ENCODE measurements around the gene SLC36A4.

The SLC36A4 gene

DNA sequence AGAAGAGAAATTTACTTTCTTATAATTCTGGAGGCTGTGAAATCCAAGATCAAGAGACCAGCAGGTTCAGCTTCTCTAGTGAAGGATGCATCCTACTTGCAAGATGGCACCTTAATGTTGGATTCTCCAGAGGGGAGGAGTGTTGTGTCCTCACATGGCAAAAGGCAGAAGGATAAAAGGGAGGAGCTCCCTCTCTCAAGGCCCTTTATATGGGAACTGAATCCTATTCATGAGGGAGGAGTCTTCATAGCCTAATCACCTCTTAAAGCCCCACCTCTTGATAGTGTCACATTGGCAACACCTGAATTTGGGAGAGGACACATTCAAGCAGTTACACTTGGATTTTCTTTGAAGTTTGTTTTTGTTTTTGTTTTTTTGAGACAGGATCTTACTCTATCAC is 79.5 kb downstream of the SLC36A4 start:
- no peak for DNase-seq
- no peak overlapping the region for H2BK120ac ChIP-seq (ENCODE audit: low read depth, low read length)
- H4K8ac ChIP-seq (ENCODE audit: low read length), result no peak overlapping the region

DNA sequence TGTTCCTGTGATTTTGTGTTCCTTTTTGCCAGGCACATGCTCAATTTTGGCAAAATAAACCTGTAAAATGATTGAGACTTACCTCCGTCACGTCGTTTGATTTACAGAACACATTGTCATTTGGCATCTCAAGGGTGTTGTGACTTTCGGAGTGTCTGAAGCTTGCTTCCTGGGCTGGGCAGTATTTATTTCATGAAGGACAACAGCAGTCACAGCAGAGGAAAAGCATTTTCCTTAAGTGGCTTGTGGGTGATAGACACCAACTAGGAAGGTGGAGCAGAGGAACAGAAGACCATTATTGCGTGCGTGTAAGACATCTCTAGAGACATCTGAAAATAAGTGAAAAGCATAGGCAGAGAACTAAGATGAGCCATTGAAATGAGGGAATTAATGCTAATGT is 80.2 kb downstream of the SLC36A4 start:
- Histone ChIP-seq H3K4me3 (ENCODE audit: insufficient read depth in 1 of 2, low read depth in 1 of 2, low read length in 2 of 2) (no peak overlapping the region), H3K9ac (ENCODE audit: low read length) (no peak overlapping the region), H3K18ac (ENCODE audit: low read depth in 1 of 2, low read length in 2 of 2) (no peak overlapping the region), H2BK120ac (ENCODE audit: low read depth, low read length) (no peak overlapping the region), H2BK15ac (ENCODE audit: low read depth, poor library complexity, severe bottlenecking) (no peak overlapping the region), H3K27ac (ENCODE audit: low read length, poor library complexity, severe bottlenecking) (no peak overlapping the region), H3K79me1 (replicated peaks; ENCODE audit: low read length, poor library complexity, severe bottlenecking) (no peaks in the 10 kb centered on the region), H3K27me3 (ENCODE audit: control insufficient read depth in 1 of 2, insufficient read depth in 1 of 2, low read length in 2 of 2) (peaks cover 0 to 5% of the 10 kb centered on the region in 2 experiments), H3K36me3 (ENCODE audit: control insufficient read depth in 1 of 2, insufficient read depth in 2 of 2, low read depth in 1 of 2, low read length in 2 of 2) (no peaks in the 10 kb centered on the region), H3K4ac (ENCODE audit: low read depth in 1 of 2, low read length in 2 of 2) (no peak overlapping the region), H4K8ac (ENCODE audit: low read length) (no peak overlapping the region), H2BK5ac (ENCODE audit: low read depth, low read length, poor library complexity, severe bottlenecking) (no peak overlapping the region), H3K9me3 (ENCODE audit: control insufficient read depth, low read length) (no peaks in the 10 kb centered on the region), H2AFZ (ENCODE audit: low read depth, low read length) (no peak overlapping the region), H2BK12ac (ENCODE audit: low read length in 2 of 2) (no peak overlapping the region), H2AK5ac (ENCODE audit: low read length, severe bottlenecking) (no peak overlapping the region), H3K14ac (ENCODE audit: low read length in 2 of 2) (no peak overlapping the region), H3K4me2 (ENCODE audit: low read length, poor library complexity, severe bottlenecking) (no peak overlapping the region), H4K91ac (ENCODE audit: low read length) (no peak overlapping the region), H3K4me1 (ENCODE audit: control insufficient read depth, insufficient read depth, low read depth, low read length) (peaks cover 1% of the 10 kb centered on the region), H3K23ac (ENCODE audit: low read length in 2 of 2) (peak overlapping the region in 1 of 2 experiments; percentile 59)
- no peak for DNase-seq
- 42% methylated on average over 6 of the region's 6 CpGs for WGBS

More for the DNA sequence above, 79.5 kb downstream of the SLC36A4 start:
- no peak overlapping the region for H4K91ac ChIP-seq (ENCODE audit: low read length)
- H2BK12ac ChIP-seq (ENCODE audit: low read length in 2 of 2), result no peak overlapping the region
- H3K4me1 ChIP-seq (ENCODE audit: control insufficient read depth, insufficient read depth, low read depth, low read length), result no peaks in the 10 kb centered on the region
- no peak overlapping the region for H3K27ac ChIP-seq (ENCODE audit: low read length, poor library complexity, severe bottlenecking)
- H3K36me3 ChIP-seq (ENCODE audit: control insufficient read depth in 1 of 2, insufficient read depth in 2 of 2, low read depth in 1 of 2, low read length in 2 of 2), result no peaks in the 10 kb centered on the region
- H3K14ac ChIP-seq (ENCODE audit: low read length in 2 of 2), result no peak overlapping the region
- no peaks in the 10 kb centered on the region for H3K79me1 ChIP-seq (replicated peaks; ENCODE audit: low read length, poor library complexity, severe bottlenecking)
- no peak overlapping the region for H3K9ac ChIP-seq (ENCODE audit: low read length)
- no peak overlapping the region for H2BK15ac ChIP-seq (ENCODE audit: low read depth, poor library complexity, severe bottlenecking)
- no peak overlapping the region for H3K4ac ChIP-seq (ENCODE audit: low read depth in 1 of 2, low read length in 2 of 2)
- no peak overlapping the region for H2AK5ac ChIP-seq (ENCODE audit: low read length, severe bottlenecking)
- no peak overlapping the region for H3K4me3 ChIP-seq (ENCODE audit: insufficient read depth in 1 of 2, low read depth in 1 of 2, low read length in 2 of 2)
- no peak overlapping the region for H3K18ac ChIP-seq (ENCODE audit: low read depth in 1 of 2, low read length in 2 of 2)
- no peak overlapping the region for H3K4me2 ChIP-seq (ENCODE audit: low read length, poor library complexity, severe bottlenecking)
- H2BK5ac ChIP-seq (ENCODE audit: low read depth, low read length, poor library complexity, severe bottlenecking), result no peak overlapping the region
- H3K27me3 ChIP-seq (ENCODE audit: control insufficient read depth in 1 of 2, insufficient read depth in 1 of 2, low read length in 2 of 2), result peaks cover 0 to 5% of the 10 kb centered on the region in 2 experiments
- no peak overlapping the region for H3K23ac ChIP-seq (ENCODE audit: low read length in 2 of 2)
- H3K9me3 ChIP-seq (ENCODE audit: control insufficient read depth, low read length), result no peaks in the 10 kb centered on the region
- no peak overlapping the region for H2AFZ ChIP-seq (ENCODE audit: low read depth, low read length)

DNA sequence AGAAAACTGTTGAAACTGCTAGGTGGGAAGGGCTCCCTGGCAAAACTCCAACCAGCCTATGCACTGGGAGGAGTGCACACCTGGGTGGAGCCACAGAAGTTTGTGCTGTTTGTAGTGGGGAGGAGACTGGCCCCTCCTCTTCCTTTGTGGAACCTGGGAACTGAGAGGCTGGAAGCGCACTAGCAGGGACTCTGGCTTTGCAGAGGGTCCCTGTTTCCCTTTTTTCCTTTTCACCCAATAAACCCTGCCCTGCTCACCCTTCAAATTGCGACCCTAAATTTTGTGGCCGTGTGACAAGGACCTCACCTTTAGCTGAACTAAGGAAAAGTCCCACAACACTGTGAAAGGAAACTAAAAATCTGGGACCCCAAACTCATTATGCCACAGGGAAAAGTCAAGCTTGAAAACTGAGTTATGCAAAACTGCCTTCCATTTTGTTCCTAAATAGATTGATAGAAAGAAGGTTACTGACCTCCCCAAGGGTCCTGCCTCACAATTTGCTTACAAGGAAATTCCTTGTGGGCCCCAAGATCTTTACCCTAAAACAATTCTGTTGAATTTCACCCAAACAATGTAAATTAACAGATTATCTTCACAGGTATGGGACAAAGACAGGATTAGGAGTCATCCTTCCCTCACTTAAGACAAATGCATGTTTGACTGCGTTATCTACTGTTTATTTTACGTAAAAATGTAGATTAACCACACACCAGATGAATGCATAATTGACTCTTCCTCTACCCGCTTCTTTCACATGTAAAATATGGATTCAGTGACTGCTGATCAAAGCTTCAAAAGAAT is 81.0 kb downstream of the SLC36A4 start:
- Histone ChIP-seq H2BK15ac (ENCODE audit: low read depth, poor library complexity, severe bottlenecking) (no peak overlapping the region), H2AFZ (ENCODE audit: low read depth, low read length) (no peak overlapping the region), H3K18ac (ENCODE audit: low read depth in 1 of 2, low read length in 2 of 2) (no peak overlapping the region), H2BK12ac (ENCODE audit: low read length in 2 of 2) (no peak overlapping the region), H3K4me3 (ENCODE audit: insufficient read depth in 1 of 2, low read depth in 1 of 2, low read length in 2 of 2) (no peak overlapping the region), H3K4me2 (ENCODE audit: low read length, poor library complexity, severe bottlenecking) (no peak overlapping the region), H2AK5ac (ENCODE audit: low read length, severe bottlenecking) (no peak overlapping the region), H3K79me1 (replicated peaks; ENCODE audit: low read length, poor library complexity, severe bottlenecking) (no peaks in the 10 kb centered on the region), H3K14ac (ENCODE audit: low read length in 2 of 2) (peak overlapping the region in 1 of 2 experiments; percentile 70), H3K36me3 (ENCODE audit: control insufficient read depth in 1 of 2, insufficient read depth in 2 of 2, low read depth in 1 of 2, low read length in 2 of 2) (no peaks in the 10 kb centered on the region), H3K4me1 (ENCODE audit: control insufficient read depth, insufficient read depth, low read depth, low read length) (peaks cover 1% of the 10 kb centered on the region), H3K9me3 (ENCODE audit: control insufficient read depth, low read length) (no peaks in the 10 kb centered on the region), H3K27me3 (ENCODE audit: control insufficient read depth in 1 of 2, insufficient read depth in 1 of 2, low read length in 2 of 2) (peaks cover 0 to 5% of the 10 kb centered on the region in 2 experiments), H4K8ac (ENCODE audit: low read length) (no peak overlapping the region), H2BK5ac (ENCODE audit: low read depth, low read length, poor library complexity, severe bottlenecking) (no peak overlapping the region), H3K9ac (ENCODE audit: low read length) (no peak overlapping the region), H3K23ac (ENCODE audit: low read length in 2 of 2) (no peak overlapping the region), H3K27ac (ENCODE audit: low read length, poor library complexity, severe bottlenecking) (no peak overlapping the region), H3K4ac (ENCODE audit: low read depth in 1 of 2, low read length in 2 of 2) (no peak overlapping the region), H2BK120ac (ENCODE audit: low read depth, low read length) (no peak overlapping the region), H4K91ac (ENCODE audit: low read length) (no peak overlapping the region)
- no peak for DNase-seq
- 36% methylated on average over 6 of the region's 6 CpGs for WGBS

DNA sequence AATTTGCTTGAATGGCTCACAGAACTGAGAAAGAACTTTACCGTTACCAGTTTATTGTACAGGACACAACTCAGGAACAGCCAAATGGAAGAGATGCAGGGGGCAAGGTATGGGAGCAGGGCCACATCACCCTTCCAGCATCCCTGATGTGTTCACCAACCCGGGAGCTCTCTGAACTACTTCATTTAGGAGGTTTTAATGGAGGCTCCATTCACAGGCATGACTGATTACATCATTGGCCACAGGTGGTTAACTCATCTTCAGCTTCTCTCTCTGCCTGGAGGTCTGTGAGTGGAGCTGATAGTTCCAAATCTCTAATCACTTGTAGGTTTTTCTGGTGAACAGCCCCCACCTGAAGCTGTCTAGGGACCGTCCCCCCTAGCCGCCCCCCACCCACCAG is 83.5 kb downstream of the SLC36A4 start:
- no peak overlapping the region for H2BK12ac ChIP-seq (ENCODE audit: low read length in 2 of 2)
- no peak overlapping the region for H3K23ac ChIP-seq (ENCODE audit: low read length in 2 of 2)
- H3K4ac ChIP-seq (ENCODE audit: low read depth in 1 of 2, low read length in 2 of 2), result no peak overlapping the region
- no peak overlapping the region for H3K14ac ChIP-seq (ENCODE audit: low read length in 2 of 2)
- H3K18ac ChIP-seq (ENCODE audit: low read depth in 1 of 2, low read length in 2 of 2), result no peak overlapping the region
- no peak overlapping the region for H2AFZ ChIP-seq (ENCODE audit: low read depth, low read length)
- peaks cover 1% of the 10 kb centered on the region for H3K4me1 ChIP-seq (ENCODE audit: control insufficient read depth, insufficient read depth, low read depth, low read length)
- H4K8ac ChIP-seq (ENCODE audit: low read length), result no peak overlapping the region
- H3K9me3 ChIP-seq (ENCODE audit: control insufficient read depth, low read length), result peaks cover 3% of the 10 kb centered on the region
- H2BK5ac ChIP-seq (ENCODE audit: low read depth, low read length, poor library complexity, severe bottlenecking), result no peak overlapping the region
- no peaks in the 10 kb centered on the region for H3K79me1 ChIP-seq (replicated peaks; ENCODE audit: low read length, poor library complexity, severe bottlenecking)
- H3K4me2 ChIP-seq (ENCODE audit: low read length, poor library complexity, severe bottlenecking), result no peak overlapping the region
- no peaks in the 10 kb centered on the region for H3K36me3 ChIP-seq (ENCODE audit: control insufficient read depth in 1 of 2, insufficient read depth in 2 of 2, low read depth in 1 of 2, low read length in 2 of 2)
- H2BK120ac ChIP-seq (ENCODE audit: low read depth, low read length), result no peak overlapping the region
- no peak overlapping the region for H3K4me3 ChIP-seq (ENCODE audit: insufficient read depth in 1 of 2, low read depth in 1 of 2, low read length in 2 of 2)
- peaks cover 0 to 5% of the 10 kb centered on the region in 2 experiments for H3K27me3 ChIP-seq (ENCODE audit: control insufficient read depth in 1 of 2, insufficient read depth in 1 of 2, low read length in 2 of 2)
- no peak overlapping the region for H3K9ac ChIP-seq (ENCODE audit: low read length)
- H2BK15ac ChIP-seq (ENCODE audit: low read depth, poor library complexity, severe bottlenecking), result no peak overlapping the region
- 87% methylated on average over 3 of the region's 4 CpGs for WGBS
- DNase-seq, result no peak
- no peak overlapping the region for H4K91ac ChIP-seq (ENCODE audit: low read length)
- H2AK5ac ChIP-seq (ENCODE audit: low read length, severe bottlenecking), result no peak overlapping the region
- H3K27ac ChIP-seq (ENCODE audit: low read length, poor library complexity, severe bottlenecking), result no peak overlapping the region
